ENCODE data around the gene TXK.
"Not testable (repeated sequence)": the region's sequence is repeated elsewhere in the genome, so short reads cannot be mapped to it uniquely, and the experiment has no call there.

TXK gene

GRCh38 chr4:48172651-48173050 lies 38.6 kb upstream of the TXK start:
- no peak for TF ChIP-seq CTCF (IDR thresholded peaks at IDR 0.05; ENCODE audit: low read depth, low read length, missing control alignments)
- DNase-seq (ENCODE audit: extremely low read depth, low read depth): no peak
- H3K4me3 ChIP-seq (replicated peaks; ENCODE audit: low read depth, low read length): no peak overlapping the region

GRCh38 chr4:48169636-48170035 lies 35.6 kb upstream of the TXK start:
- DNase-seq (ENCODE audit: extremely low read depth, low read depth): no peak
- H3K4me3 ChIP-seq (replicated peaks; ENCODE audit: low read depth, low read length): no peak overlapping the region
- no peak for TF ChIP-seq CTCF (IDR thresholded peaks at IDR 0.05; ENCODE audit: low read depth, low read length, missing control alignments)

GRCh38 chr4:48167538-48168263 lies 33.7 kb upstream of the TXK start:
- H3K4me3 ChIP-seq (replicated peaks; ENCODE audit: low read depth, low read length): no peak overlapping the region
- TF ChIP-seq CTCF (IDR thresholded peaks at IDR 0.05; ENCODE audit: low read depth, low read length, missing control alignments): no peak
- no peak for DNase-seq (ENCODE audit: extremely low read depth, low read depth)

- not testable (repeated sequence) for H3K4me3 ChIP-seq (replicated peaks; ENCODE audit: low read depth, low read length); DNase-seq (ENCODE audit: extremely low read depth, low read depth)
Observed at GRCh38 chr4:48164561-48164960, 30.5 kb upstream of the TXK start.

GRCh38 chr4:48163746-48164145 lies 29.7 kb upstream of the TXK start:
- no peak for TF ChIP-seq CTCF (IDR thresholded peaks at IDR 0.05; ENCODE audit: low read depth, low read length, missing control alignments)
- H3K4me3 ChIP-seq (replicated peaks; ENCODE audit: low read depth, low read length): no peak overlapping the region
- DNase-seq (ENCODE audit: extremely low read depth, low read depth): no peak

- H3K4me3 ChIP-seq (replicated peaks; ENCODE audit: low read depth, low read length): no peak overlapping the region
- no peak for TF ChIP-seq CTCF (IDR thresholded peaks at IDR 0.05; ENCODE audit: low read depth, low read length, missing control alignments)
- DNase-seq (ENCODE audit: extremely low read depth, low read depth): no peak
Observed at GRCh38 chr4:48162162-48162561, 28.1 kb upstream of the TXK start.

- no peak for DNase-seq (ENCODE audit: extremely low read depth, low read depth)
- no peak overlapping the region for H3K4me3 ChIP-seq (replicated peaks; ENCODE audit: low read depth, low read length)
Observed at GRCh38 chr4:48157271-48157670, 23.2 kb upstream of the TXK start.

More at GRCh38 chr4:48157271-48157670, 23.2 kb upstream of the TXK start:
- TF ChIP-seq CTCF (IDR thresholded peaks at IDR 0.05; ENCODE audit: low read depth, low read length, missing control alignments): no peak
